CD1c-positive myeloid dendritic cell (primary cell): ENCODE measurements around the gene PCSK5.
"Not testable (repeated sequence)": the region's sequence is repeated elsewhere in the genome, so short reads cannot be mapped to it uniquely, and the experiment has no call there.

Source experiments
- DNase-seq: peaks from one replicate; pipeline ENCODE4 v3.0.0-alpha.2; 2016; ENCODE audit errors: extremely low spot score

The PCSK5 gene

DNA sequence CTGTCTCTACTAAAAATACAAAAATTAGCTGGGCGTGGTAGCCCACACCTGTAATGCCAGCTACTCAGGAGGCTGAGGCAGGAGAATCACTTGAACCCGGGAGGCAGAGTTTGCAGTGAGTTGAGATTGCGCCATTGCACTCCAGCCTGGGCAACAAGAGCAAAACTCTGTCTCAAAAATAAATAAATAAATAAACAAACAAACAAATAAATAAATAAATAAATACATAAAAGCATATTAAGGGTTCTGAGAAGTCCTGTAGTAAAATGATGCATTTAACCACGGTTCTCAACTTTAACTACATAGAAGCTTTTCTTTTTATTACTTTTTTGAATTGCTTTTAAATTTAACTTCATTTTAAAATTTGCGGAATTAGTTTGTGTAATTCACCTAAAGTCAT, 190.8 kb downstream of the PCSK5 start:
- not testable (repeated sequence) for DNase-seq

GRCh38 chr9:76082057-76082456, 191.6 kb downstream of the PCSK5 start:
- no peak for DNase-seq

DNA sequence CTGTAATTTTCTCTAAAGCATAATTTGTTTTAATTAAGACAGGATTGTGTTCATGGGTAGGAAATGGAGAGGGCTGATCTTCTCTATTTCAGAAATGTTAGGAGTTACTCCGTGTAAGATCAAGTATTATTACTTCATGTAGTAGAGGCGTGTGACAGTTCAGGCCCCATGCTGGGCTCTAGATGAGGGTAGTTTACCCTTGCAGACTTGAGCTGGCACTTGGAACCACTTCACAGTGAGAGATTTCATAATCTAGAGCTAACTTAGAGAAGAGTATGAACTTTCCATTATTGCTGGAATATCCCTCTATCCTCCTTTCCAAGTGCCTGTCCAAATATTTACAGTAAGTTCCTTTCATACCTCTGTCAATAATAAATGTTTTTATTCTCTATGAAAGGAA, 195.1 kb downstream of the PCSK5 start:
- DNase-seq = no peak

- DNase-seq = no peak
These were observed 196.1 kb downstream of the PCSK5 start for GRCh38 chr9:76086539-76086938.

DNA sequence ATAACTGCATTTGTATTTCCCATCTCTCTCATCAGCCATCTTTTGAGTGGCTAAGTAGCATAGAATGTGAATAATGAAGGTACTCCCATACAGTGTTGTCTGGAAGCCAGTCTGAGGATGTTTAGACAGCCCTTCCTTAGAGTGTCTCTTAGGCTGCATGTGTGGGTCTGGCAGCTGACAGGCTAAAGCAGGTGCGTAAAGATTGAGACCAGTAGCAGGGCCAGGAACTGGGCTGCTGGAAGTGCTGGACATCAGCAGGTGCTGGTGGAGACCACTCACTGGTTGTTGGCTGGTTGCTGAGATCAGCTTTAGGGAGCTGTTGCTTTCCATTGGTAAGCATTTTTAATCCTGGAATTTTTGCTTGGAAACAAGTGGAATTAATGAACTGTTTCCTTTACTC, 197.5 kb downstream of the PCSK5 start:
- DNase-seq = no peak

DNA sequence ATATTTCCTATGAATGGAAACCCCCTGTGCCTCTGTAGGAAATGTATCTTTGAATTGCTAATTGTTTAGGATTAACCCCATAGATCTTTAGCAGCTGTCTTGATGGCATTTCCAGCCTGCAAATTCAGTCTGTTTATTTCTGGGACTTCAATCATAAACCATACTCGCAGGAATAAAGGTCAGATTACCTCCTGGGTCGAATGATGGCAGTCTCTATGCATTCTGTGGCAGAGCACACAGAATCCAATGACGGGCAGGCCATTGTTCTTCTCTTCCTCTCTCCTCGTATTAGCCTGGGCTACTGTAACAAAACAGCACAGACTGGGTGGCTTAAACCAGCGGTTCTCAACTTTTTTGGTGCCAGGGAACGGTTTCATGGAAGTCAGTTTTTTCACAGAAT, 199.9 kb downstream of the PCSK5 start:
- DNase-seq = no peak

DNA sequence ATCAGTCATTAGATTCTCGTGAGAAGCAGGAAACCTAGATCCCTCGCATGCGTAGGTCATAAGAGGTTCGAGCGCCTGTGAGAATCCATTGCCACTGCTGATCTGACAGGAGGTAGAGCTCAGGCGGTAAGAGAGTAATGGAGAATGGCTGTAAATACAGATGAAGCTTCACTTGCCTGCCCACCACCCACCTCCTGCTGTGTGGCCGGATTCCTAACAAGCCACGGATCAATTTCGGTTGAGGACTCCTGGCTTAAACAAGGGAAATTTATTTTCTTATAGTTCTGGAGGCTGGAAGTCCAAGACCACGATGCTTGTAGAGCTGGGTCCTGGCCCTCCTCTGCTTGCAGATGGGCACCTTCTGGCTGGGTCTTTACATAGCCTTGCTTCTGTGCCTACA, 200.4 kb downstream of the PCSK5 start:
- DNase-seq = no peak

DNA sequence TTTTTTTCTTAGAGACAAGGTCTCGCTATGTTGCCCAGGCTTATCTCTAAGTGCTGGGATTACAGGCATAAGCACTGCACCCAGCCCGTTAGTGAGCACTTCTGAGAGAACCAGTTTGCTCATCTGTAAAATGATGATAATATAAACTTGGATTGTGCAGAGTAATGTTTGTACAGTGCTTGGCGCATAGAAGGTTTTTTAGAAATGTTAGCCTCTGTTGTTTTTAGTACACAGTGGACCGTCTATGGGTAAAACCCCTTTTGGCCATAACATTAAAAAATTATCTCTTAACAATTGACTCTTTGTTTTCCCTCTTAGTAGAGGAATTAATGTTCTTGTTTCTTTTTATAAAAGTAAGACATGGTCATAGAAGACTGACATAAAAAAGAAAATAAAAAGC, 202.1 kb downstream of the PCSK5 start:
- DNase-seq = no peak

- DNase-seq = no peak
These were observed 205.1 kb downstream of the PCSK5 start for GRCh38 chr9:76095585-76095984.

- no peak for DNase-seq
These were observed 209.0 kb downstream of the PCSK5 start for GRCh38 chr9:76099516-76099915.

DNA sequence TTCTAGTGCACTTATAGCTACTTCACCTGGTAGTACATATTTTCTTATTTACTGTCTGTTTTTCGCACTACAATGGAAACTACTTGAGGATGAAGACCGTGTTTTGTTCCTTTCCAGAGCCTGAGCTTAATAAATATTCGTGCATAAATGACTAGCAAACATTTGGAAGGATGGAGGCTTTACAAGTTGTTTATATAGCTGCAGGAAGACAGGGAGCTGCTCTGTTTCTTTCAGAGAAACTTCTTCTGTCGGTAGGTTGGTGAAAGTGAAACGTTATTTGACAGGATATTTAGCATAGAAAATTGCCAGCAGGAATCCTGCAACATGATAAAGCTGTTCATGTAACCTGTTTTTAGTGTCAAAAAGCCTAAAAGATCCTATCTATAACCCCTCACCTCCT, 210.6 kb downstream of the PCSK5 start:
- no peak for DNase-seq

DNA sequence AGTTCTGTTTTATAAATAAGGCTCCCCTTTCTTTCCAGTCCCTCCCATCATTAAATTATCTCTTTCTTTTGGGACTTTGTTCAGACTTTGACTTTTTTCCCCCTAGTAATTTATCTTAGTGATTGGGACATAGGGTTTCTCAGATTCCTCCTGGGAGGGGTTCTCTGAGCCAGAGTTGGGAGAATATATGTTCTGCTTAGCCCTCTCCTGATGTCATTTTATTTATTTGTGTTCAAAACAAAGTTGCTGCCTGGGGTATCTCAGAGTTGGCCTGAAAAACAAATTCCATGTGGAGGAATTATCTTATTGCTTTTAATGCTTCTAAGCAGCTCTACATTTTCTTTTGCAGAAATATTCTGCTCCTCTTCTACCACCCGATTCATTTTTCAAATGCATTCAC, 211.0 kb downstream of the PCSK5 start:
- DNase-seq = no peak

- DNase-seq = no peak
These were observed 211.5 kb downstream of the PCSK5 start for GRCh38 chr9:76101947-76102346.

DNA sequence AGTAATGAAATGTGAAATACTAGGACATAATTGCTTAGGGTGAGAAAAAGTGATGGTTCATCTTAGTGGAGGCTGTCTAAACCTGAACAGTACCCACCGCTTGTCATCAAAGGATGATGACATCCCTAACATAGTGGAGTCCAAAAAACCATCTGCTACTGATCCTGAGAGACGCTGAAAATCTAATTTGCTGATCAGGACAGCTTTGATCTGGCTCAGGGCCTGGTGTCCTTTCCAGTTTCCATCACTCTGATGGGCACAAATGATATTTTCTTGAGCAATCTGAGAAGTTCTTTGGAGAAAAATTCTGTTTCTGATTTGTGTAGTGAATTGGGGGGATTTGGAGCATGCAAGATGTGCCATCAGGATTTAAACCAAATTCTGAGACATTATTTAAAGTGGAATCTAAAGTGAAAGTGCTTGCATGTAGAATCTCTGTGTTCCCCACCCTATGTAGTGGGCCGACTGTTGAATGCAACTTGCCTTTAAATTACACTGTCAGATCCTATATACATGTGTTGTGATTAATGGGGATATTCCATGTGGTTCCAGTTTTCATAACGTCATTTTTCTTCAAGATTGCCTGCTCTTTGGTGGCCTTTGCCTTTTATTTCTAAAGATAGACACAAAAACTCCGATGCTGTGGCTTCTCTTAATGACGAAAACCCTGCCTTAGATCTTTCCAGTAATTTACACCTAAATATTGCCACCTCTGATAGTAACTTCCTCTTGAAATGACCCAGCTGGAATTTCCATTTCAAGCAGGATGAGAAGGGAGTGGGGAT, 213.2 kb downstream of the PCSK5 start:
- no peak for DNase-seq

- DNase-seq = no peak
These were observed 217.0 kb downstream of the PCSK5 start for GRCh38 chr9:76107482-76107881.

GRCh38 chr9:76109953-76110352, 219.5 kb downstream of the PCSK5 start:
- DNase-seq = no peak

- no peak for DNase-seq
These were observed 221.7 kb downstream of the PCSK5 start for GRCh38 chr9:76112151-76112550.

- no peak for DNase-seq
These were observed 223.7 kb downstream of the PCSK5 start for GRCh38 chr9:76114144-76114543.

GRCh38 chr9:76115396-76115795, 224.9 kb downstream of the PCSK5 start:
- DNase-seq = no peak

- DNase-seq = no peak
These were observed 225.6 kb downstream of the PCSK5 start for GRCh38 chr9:76115982-76116646.

DNA sequence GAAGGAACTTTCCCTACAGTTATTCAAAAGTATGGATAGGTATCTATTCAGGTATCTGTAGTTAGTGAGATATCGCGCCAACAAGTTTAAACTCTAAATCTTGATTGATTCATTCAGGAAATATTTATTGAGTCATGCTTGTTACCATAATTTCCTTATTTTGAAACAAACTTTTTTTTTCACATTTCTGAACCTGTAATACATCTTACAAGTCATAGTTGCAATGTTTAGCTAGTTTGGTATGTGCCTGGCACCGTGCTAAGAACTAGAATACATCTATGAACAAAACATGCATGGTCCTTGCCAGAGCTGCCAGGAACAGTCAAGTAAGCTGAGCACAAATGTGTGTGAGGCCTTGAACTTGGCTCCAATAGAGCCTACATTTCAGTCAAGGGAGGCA, 226.4 kb downstream of the PCSK5 start:
- no peak for DNase-seq

DNA sequence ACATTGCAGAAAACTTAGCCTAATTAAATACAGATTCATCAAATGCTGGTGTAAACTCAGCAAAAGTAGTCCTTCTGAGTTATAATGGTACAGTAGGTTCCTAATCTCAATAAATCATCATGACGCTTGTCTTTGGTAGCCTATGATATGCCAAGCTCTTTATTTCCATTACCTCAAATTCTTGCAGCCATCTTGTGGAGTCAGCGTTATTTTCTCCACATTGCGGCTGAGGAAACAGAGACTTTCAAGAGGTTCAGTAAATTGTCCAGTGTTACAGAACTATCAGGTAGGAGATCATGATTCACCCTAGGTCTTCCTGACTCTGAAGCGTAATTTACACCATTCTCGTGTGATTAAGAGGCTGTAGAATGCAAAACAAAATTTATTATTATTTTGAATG, 237.2 kb downstream of the PCSK5 start:
- DNase-seq = no peak

- no peak for DNase-seq
These were observed 245.4 kb downstream of the PCSK5 start for GRCh38 chr9:76135902-76136301.

- DNase-seq = no peak
These were observed 246.5 kb downstream of the PCSK5 start for GRCh38 chr9:76136986-76137385.
